ENCODE data around the gene SORCS3. TPM values are rescaled to one million over a fixed set of nuclear protein-coding genes. Genes with fewer than 3 reads are reported as not detected.

Gene SORCS3
- total RNA-seq, 2 donors from 2014 or later, result not detected

- Histone ChIP-seq H3K27me3 (replicated peaks; ENCODE audit: insufficient read depth) (no peaks in the 10 kb centered on the region), H3K4me3 (no peak overlapping the region), H3K4me1 (ENCODE audit: control insufficient read depth in 1 of 2, low read depth in 2 of 2) (peaks cover 0 to 6% of the 10 kb centered on the region in 2 donors), H3K36me3 (no peaks in the 10 kb centered on the region), H3K27ac (no peak overlapping the region), H3K9me3 (no peaks in the 10 kb centered on the region)
- no peak for TF ChIP-seq CTCF (IDR thresholded peaks at IDR 0.05)
- ATAC-seq (ENCODE audit: insufficient number of reproducible peaks, low FRiP score, low read depth), result no peak
- DNase-seq (ENCODE audit: low spot score), result no peak
Measured at GRCh38 chr10:104824380-104825006, 183.4 kb downstream of the SORCS3 start.

- Histone ChIP-seq H3K4me1 (ENCODE audit: control insufficient read depth in 1 of 2, low read depth in 2 of 2) (no peaks in the 10 kb centered on the region), H3K27ac (no peak overlapping the region), H3K36me3 (no peaks in the 10 kb centered on the region), H3K4me3 (no peak overlapping the region), H3K9me3 (no peaks in the 10 kb centered on the region), H3K27me3 (replicated peaks; ENCODE audit: insufficient read depth) (no peaks in the 10 kb centered on the region)
- ATAC-seq (ENCODE audit: insufficient number of reproducible peaks, low FRiP score, low read depth) (no peak), DNase-seq (ENCODE audit: low spot score) (no peak)
- TF ChIP-seq CTCF (IDR thresholded peaks at IDR 0.05), result no peak
Measured at GRCh38 chr10:104831272-104831671, 190.2 kb downstream of the SORCS3 start.

- DNase-seq (ENCODE audit: low spot score) (no peak), ATAC-seq (ENCODE audit: insufficient number of reproducible peaks, low FRiP score, low read depth) (no peak)
- H3K9me3 ChIP-seq, result no peaks in the 10 kb centered on the region
Measured at GRCh38 chr10:104834580-104834979, 193.5 kb downstream of the SORCS3 start.

GRCh38 chr10:104835422-104835821 is 194.3 kb downstream of the SORCS3 start:
- Histone ChIP-seq H3K36me3 (no peaks in the 10 kb centered on the region), H3K4me3 (no peak overlapping the region), H3K27me3 (replicated peaks; ENCODE audit: insufficient read depth) (no peaks in the 10 kb centered on the region), H3K27ac (no peak overlapping the region), H3K4me1 (ENCODE audit: control insufficient read depth in 1 of 2, low read depth in 2 of 2) (no peaks in the 10 kb centered on the region), H3K9me3 (no peaks in the 10 kb centered on the region)
- no peak for ATAC-seq (ENCODE audit: insufficient number of reproducible peaks, low FRiP score, low read depth)
- no peak for TF ChIP-seq CTCF (IDR thresholded peaks at IDR 0.05)
- no peak for DNase-seq (ENCODE audit: low spot score)

More at GRCh38 chr10:104834580-104834979, 193.5 kb downstream of the SORCS3 start:
- Histone ChIP-seq H3K4me3 (no peak overlapping the region), H3K4me1 (ENCODE audit: control insufficient read depth in 1 of 2, low read depth in 2 of 2) (no peaks in the 10 kb centered on the region), H3K27ac (no peak overlapping the region), H3K27me3 (replicated peaks; ENCODE audit: insufficient read depth) (no peaks in the 10 kb centered on the region), H3K36me3 (no peaks in the 10 kb centered on the region)
- TF ChIP-seq CTCF (IDR thresholded peaks at IDR 0.05), result no peak

GRCh38 chr10:104842704-104843103 is 201.6 kb downstream of the SORCS3 start:
- DNase-seq (ENCODE audit: low spot score), result no peak
- no peak for TF ChIP-seq CTCF (IDR thresholded peaks at IDR 0.05)

More at GRCh38 chr10:104842704-104843103, 201.6 kb downstream of the SORCS3 start:
- Histone ChIP-seq H3K4me3 (no peak overlapping the region), H3K27ac (no peak overlapping the region), H3K36me3 (no peaks in the 10 kb centered on the region), H3K27me3 (replicated peaks; ENCODE audit: insufficient read depth) (no peaks in the 10 kb centered on the region), H3K9me3 (no peaks in the 10 kb centered on the region), H3K4me1 (ENCODE audit: control insufficient read depth in 1 of 2, low read depth in 2 of 2) (no peaks in the 10 kb centered on the region)
- ATAC-seq (ENCODE audit: insufficient number of reproducible peaks, low FRiP score, low read depth), result no peak

Data from thoracic aorta (tissue), 2 donors.